HG02973 (cell line): Measurements from ENCODE around the gene SMCO1.
"Not testable (repeated sequence)": the region's sequence is repeated elsewhere in the genome, so short reads cannot be mapped to it uniquely, and the experiment has no call there.

Experiments used
- ATAC-seq: cut with Tn5 transposase; IDR thresholded peaks from one replicate; pipeline ENCODE4 v1.9.1; 2021; ENCODE audit warnings: moderate library complexity; ENCODE audit not compliant: unreplicated experiment

Gene SMCO1

DNA sequence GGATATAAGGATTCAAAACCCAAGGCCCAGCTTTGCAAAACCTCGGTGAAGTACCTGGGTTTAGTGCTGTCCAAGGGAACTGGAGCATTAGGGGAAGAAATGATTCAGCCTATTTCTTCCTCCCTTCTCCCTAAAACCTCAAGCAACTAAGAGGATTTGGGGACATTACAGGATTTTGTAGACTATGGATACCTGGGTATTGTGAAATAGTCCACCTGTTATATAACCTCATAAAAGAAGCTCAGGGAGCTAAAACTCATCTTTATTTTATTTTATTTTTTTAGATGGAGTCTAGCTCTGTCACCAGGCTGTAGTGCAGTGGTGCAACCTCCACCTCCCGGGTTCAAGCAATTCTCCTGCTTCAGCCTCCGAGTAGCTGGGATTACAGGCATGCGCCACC lies 8.7 kb upstream of the SMCO1 start:
- ATAC-seq: no peak

DNA sequence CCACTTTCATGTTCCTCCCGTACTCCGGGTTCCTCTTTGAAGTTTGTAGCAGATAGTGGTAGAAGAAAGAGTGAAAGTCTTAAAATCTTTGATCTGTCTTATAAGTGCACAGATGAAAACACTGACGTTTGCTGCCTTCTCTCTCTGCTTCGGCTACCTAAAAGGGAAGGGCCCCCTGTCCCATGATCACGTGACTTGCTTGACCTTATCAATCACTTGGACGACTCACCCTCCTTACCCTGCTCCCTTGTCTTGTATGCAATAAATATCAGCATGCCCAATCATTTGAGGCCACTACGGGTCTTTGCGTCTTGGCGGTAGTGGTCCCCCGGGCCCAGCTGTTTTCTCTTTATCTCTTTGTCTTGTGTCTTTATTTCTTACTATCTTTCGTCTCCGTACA lies 6.1 kb upstream of the SMCO1 start:
- ATAC-seq: not testable (repeated sequence)

DNA sequence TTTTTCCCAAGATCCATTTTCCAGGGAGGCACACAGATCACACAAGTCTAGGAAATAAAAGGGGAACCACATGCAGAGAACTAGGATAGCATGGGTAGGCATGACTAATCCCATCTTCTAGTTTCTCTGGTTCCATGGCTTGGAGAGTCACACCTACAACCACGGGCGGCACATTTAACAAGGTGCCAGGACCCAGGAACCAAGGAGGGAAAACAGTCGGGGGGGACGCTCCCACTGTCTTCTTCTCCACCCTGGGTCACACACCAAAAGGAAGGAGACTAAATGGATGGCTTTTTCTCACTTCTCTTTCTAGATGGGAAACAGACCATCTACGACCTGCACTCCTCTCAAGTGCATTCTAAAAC lies 4.6 kb upstream of the SMCO1 start:
- no peak for ATAC-seq

DNA sequence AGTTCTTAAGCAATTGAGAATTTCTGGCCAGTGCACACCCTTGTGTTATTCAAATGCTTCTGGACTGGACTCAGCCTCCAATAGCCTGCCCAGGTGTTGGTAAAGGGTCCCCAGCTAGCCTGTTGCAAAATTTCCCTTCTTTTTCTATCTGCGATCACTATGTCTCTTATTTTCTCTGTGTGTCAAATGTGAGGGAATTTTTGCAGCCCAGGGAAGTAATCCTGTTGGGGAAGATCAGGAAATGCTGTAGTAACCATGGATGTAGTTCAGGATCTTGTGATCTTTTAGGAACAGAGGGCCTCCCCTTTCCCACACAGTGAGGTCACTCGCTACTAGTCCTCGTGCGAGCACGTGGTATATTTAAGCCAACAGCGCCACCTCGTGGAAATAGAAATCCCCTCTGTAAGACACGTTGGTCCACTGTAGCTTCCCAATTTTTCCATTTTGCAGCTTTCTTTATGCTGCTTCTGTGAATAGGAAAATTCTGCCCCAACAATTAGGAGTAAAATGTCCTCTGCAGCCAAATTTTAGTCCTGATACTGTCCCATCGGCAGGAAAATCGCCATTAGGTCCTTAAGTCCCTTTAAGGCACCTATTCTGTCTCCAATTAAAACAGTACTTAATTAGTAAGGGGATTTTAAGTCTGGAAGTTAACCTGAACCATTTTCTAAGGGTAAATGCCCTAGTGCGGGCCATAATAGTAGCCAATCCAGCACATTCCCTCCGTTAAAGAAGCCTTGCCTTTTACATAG lies 4.0 kb upstream of the SMCO1 start:
- ATAC-seq: no peak

DNA sequence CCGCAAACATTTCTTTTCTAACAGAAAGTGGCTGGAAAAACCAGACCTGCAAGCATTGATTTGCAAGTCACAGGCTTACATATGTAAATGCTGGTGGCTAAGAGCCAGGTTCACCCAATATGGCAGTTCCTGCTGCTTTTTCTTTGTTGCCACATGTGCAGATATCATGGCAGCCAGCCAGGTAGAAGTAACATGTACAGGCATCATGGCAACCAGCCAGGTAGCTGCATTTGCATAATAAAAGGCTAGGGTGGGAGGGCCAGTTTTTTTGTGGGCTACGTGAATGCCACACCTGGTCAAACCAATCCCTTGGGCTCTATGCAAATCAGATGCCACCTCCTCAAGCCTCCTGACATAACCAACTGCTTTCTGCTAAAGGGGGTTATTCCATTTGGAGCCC lies 2.8 kb upstream of the SMCO1 start:
- no peak for ATAC-seq

DNA sequence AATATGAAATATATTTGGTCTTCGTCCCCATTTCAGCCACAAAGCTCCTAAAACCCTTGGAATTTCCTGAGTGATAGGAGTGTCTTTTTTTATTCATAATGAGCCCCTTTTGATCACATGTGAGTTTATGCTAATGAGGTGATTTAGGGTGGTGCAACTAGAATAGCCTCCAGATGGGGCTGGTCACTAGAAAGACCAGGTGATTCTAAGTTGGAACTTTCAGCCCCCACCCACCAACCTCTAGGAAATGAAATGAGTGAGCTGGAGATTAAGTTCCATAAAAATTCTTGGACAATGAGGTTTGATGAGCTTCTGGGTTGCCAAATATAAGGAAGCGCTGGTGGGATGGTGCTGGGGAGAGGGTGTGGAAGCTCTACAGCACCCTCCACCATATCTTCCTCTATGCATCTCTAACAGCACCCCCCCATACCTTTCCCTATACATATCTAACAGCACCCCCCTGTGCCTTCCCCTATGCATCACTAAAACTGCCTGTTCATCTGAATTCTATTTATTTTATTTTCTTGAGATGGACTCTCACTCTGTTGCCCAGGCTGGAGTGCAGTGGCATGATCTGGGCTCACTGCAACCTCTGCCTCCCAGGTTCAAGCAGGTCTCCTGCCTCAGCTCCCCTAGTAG lies 2.1 kb upstream of the SMCO1 start:
- ATAC-seq: no peak

DNA sequence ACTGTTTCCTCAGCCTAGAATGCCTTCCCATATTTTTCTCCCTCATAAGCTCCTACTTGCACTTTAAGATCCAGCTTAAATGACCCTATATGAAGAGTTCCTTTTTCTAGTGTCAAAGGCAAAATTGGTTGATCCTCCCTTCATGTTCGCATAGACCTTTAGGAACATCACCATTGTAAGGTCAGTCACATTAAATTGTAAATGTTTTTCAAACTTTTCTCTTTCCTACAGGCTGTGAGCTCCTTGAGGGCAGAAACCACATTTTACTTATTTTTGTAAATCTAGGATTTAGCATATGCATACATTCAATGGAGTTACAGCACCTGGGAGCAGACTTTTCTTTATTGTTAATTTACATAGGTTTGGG lies 813 bp downstream of the SMCO1 start:
- no peak for ATAC-seq

DNA sequence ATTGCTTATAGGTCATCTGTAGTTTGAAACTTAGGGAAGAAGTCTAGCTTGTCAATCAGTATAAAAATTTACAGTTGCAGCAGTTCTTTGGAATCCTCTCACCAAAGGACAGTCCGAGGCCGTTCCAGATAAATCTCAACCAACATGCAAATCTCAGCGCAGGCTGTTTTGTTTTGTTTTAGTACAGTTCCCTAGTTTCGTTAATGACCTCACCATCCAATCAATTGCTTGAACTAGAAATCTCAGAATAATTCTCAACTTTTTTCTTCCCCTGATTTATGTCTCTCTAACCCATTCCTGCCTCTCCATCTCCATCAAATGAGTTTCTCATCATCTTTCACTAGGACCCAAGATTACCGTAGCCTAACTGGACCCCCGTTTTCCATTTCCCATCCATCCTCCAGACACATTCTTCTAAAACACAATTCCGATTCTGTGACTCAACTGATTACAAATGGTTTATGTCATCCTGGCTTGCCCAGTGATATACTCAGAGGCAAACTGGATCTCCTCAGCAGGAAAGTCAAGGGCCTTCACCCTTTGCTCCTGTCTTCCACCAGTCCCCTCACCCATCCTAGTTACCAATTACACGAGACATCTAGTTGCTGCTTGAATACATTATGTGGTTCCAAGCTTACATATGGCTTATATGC lies 1.3 kb downstream of the SMCO1 start:
- ATAC-seq: no peak

DNA sequence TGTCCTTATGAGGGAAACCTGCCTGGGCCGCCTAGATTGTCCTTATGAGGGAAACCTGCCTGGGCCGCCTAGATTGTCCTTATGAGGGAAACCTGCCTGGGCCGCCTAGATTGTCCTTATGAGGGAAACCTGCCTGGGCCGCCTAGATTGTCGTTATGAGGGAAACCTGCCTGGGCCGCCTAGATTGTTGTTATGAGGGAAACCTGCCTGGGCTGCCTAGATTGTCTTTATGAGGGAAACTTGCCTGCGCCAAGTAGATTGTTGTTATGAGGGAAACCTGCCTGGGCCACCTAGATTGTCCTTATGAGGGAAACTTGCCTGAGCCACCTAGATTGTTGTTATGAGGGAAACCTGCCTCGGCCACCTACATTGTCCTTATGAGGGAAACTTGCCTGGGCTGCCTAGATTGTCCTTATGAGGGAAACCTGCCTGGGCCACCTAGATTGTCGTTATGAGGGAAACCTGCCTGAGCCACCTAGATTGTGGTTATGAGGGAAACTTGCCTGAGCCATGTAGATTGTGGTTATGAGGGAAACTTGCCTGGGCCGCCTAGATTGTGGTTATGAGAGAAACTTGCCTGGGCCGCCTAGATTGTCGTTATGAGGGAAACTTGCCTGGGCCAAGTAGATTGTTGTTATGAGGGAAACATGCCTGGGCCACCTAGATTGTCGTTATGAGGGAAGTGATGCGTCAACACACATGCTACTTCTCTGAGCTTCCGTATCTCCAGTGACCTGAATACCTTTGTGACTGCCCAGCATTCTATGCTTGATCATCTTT lies 3.3 kb downstream of the SMCO1 start:
- not testable (repeated sequence) for ATAC-seq

DNA sequence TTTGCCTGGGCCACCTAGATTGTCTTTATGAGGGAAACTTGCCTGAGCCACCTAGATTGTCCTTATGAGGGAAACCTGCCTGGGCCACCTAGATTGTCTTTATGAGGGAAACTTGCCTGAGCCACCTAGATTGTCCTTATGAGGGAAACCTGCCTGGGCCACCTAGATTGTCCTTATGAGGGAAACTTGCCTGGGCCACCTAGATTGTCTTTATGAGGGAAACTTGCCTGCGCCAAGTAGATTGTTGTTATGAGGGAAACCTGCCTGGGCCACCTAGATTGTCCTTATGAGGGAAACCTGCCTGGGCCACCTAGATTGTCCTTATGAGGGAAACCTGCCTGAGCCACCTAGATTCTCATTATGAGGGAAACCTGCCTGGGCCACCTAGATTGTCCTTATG lies 4.0 kb downstream of the SMCO1 start:
- ATAC-seq: not testable (repeated sequence)

DNA sequence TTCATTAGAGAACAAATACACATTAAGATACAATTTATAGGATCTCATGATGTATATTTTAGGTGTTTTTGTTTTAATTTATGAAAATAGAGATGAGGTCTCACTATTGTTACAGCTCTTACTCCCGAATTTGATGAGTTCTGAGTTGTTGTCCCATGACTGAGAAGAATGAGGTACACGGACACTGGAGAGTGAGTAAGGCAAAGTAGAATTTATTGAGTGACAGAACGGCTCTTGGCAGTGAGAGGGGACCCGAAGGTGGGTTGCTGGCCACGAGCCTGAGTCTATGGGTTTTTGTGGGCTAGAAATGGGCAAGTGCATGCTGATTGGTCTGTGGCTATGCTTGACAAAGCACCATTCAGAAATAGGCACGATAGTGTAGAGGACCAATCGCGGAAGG lies 8.5 kb downstream of the SMCO1 start:
- ATAC-seq: no peak

DNA sequence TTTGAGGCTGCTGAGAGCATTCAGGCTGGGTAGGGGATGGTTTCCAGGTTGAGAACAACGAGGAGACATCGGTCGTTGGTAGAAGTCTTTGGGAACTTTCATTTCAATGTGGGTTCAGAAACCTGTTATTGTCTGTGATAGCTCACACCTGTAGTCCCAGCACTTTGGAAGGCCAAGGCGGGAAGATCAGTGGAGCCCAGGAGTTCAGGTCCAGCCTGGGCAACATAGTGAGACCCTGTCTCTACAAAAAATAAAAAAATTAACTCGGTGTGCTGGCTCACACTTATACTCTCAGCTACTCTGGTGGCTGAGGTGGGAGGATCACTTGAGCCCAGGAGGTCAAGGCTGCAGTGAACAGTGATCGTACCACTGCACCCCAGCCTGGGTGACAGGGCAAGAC lies 10.6 kb downstream of the SMCO1 start:
- no peak for ATAC-seq

DNA sequence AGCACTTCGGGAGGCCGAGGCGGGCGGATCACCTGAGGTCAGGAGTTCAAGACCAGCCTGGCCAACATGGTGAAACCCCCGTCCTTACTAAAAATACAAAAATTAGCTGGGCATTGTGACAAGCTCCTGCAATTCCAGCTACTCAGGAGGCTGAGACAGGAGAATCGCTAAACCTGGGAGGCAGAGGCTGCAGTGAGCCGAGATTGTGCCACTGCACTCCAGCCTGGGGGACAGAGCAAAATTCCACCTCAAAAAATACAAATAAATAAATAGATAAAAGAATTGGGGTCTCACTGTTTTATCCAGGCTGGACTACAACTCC lies 11.1 kb downstream of the SMCO1 start:
- not testable (repeated sequence) for ATAC-seq

DNA sequence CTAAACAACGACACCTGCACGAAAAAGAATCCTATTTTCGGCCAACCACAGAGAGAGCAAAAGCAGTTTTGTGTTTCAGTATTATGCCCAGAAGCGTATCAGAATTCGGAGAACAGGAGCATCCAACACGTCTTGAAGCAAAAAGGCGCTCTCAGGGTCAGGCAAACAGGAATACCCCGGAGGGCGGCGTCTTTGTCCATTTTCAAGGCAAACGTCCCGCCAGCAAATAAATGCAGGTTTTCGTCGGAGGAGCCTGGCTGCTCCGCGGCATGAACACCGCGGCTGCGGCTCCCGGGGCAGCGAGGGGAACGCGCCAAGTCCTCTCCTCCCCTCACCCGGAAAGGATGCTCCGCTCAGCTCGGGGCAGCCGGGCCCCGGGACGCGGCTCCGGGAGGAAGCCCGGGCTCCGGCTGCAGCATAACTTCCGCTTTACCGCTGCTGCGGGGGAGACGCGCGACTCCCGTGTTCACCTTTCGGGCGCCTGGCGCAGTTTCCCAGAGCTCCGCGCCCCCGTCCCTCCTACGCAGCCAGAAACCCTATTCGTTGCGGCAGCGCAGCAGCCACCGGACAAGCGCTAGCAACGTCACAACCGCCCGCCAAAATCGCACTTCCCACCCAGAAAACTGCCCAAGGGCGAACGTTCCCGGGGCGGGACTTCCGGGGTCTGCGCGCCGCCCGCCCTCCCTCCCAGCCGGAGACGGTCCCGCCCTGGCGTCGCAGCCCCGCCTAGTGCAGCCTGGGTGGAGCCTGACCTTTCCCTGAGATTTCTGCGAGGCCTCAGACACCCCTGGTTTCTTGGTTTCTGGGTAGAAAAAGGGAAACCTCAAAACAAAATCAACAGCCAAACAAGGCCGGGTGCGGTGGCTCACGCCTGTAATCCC lies 11.7 kb downstream of the SMCO1 start, which contains the start of gene RNF168:
Gene RNF168 (minus strand): TSS at position 573 of the 881 bp plus-strand sequence. CDS start 595 bp downstream, outside the sequence.
- peak; percentile 72 for ATAC-seq

DNA sequence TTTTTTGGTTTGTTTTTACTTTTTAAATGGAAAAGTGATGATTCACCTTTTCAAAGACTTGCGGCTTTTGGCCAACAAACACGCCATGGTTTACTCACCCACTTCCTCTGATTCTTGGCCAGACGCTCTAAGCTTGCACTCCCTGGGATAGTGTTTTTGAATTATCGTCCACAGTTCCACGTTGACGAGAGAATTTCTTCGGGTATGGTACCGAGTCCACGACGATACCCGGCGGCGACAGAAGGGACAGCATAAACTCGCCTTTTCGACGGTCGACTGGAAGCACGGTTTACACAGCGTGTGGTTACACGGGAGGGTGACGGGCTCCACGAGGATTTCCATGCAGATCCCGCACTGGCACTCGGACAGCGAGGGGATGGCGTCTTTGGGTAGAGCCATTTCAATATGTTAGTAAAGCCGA lies 12.4 kb downstream of the SMCO1 start:
- ATAC-seq: peak; percentile 12

DNA sequence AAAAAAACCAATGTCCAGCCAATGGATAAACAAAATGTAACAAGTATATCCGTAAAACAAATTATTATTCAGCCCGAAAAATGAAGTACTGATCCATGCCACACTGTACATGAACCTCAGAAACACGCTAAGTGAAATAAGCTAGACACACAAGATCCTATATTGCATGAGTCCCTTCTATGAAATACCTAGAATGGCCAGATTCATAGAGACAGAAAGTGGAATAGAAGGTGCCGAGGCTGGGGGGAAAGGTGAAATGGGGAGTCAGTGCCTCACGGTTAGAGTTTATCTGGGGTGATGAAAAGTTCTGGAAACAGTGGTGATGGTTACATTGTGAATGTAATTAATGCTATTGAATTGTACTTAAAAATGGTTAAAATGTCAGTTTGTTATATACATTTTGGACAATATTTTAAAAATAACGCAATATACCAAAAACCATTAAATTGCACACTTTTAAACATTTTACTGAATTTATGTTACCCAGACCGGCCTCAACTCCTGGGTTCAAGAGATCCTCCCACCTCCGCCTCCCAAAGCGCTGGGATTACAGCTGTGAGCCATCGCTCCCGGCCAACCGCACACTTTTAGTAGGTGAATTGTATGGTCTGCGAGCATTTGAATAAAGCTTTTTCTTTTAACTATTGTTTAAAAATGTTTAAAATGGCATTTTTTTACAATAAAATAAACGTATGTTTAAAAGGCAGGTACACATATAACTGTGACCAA lies 13.7 kb downstream of the SMCO1 start:
- ATAC-seq: no peak

DNA sequence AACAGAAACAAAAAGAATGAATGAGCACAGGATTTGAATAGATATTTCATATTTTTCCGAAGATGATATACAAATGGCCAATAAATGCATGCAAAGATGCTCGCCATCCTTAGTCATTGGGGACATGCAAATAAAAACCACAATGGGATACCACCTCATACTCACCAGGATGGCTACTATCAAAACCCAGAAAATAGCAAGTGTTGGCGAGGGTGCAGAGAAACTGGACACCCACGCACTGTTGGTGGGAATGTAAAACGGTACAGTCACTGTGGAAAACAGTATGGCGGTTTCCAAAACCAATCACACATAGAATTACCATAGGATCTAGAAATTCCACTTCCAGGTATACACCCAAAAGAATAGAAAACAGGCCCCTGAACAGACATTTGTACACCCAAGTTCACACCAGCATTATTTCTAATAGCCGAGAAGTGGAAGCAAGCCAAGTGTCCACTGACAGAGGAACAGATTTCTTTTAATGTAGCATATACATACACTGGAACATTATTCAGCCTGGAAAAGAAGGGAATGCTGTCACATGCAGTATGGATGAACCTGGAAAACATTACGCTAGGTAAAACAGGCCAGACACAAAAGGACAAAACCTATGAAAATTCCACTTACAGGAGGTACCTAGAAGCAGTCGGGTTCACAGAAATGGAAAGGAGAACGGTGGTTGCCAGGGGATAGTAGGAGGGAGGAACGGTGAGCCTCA lies 15.2 kb downstream of the SMCO1 start:
- no peak for ATAC-seq

DNA sequence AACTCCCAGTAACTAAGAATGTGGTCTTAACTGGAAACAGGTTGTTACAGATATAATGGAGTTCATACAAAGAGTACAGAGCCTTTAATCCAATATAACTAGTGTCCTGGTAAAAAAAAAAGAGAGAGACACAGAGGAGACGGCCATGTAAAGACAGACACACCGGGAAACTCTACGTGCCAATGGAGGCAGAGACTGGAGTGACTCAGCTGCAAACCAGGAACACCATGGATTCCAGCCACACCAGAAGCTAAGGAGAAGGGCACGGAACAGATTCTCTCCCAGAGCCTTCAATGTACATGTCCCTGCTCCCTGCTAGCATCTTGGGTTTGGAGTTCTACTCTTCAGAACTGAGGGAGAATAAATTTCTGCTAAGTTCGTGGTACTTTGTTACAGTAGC lies 16.1 kb downstream of the SMCO1 start:
- no peak for ATAC-seq

DNA sequence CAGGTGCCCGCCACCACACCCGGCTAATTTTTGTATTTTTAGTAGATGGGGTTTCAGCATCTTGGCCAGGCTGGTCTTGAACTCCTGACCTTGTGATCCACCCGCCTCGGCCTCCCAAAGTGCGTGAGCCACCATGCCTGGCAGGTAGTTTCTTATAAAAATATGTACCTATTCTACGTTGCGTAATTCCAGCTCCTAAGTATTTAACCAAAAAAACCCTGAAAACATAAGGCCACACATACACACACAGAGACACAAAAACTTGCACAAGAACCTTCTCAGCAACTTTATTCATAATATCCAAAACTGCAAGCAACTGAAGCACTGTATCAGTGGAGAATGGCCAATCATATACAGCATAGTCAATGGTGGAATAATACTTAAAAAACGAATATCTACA lies 16.8 kb downstream of the SMCO1 start:
- no peak for ATAC-seq
